Kasumi-1 (cell line): ENCODE data around the gene USP22.

Experiments used
- DNase-seq, 2 experiments: peaks; one replicate each; lab custom pipeline; 2025; lab: John Stamatoyannopoulos, UW

Gene USP22

GRCh38 chr17:21019976-21020586 lies 22.7 kb downstream of the USP22 start:
- DNase-seq, result peak in 1 of 2 experiments; percentile 13

GRCh38 chr17:21018894-21019293 lies 23.9 kb downstream of the USP22 start:
- DNase-seq, result no peak

- DNase-seq, result no peak
Observed at GRCh38 chr17:21017861-21018260, 24.9 kb downstream of the USP22 start.

GRCh38 chr17:21017256-21017655 lies 25.6 kb downstream of the USP22 start:
- no peak for DNase-seq

GRCh38 chr17:21016826-21017225 lies 26.0 kb downstream of the USP22 start:
- DNase-seq, result no peak

- no peak for DNase-seq
Observed at GRCh38 chr17:21015564-21015963, 27.2 kb downstream of the USP22 start.

GRCh38 chr17:21014498-21014897 lies 28.3 kb downstream of the USP22 start:
- DNase-seq, result no peak

- DNase-seq, result no peak
Observed at GRCh38 chr17:21013983-21014382, 28.8 kb downstream of the USP22 start.

- DNase-seq, result no peak
Observed at GRCh38 chr17:21012736-21013135, 30.1 kb downstream of the USP22 start.

- no peak for DNase-seq
Observed at GRCh38 chr17:21010705-21011596, 31.9 kb downstream of the USP22 start.

- no peak for DNase-seq
Observed at GRCh38 chr17:21008992-21009671, 33.7 kb downstream of the USP22 start.

GRCh38 chr17:21008160-21008915 lies 34.5 kb downstream of the USP22 start:
- no peak for DNase-seq

- DNase-seq, result no peak
Observed at GRCh38 chr17:21007646-21008045, 35.2 kb downstream of the USP22 start.

- no peak for DNase-seq
Observed at GRCh38 chr17:21005803-21006202, 37.0 kb downstream of the USP22 start.

- DNase-seq, result no peak
Observed at GRCh38 chr17:21005367-21005766, 37.4 kb downstream of the USP22 start.

GRCh38 chr17:21004016-21004930 lies 38.5 kb downstream of the USP22 start:
- no peak for DNase-seq

- no peak for DNase-seq
Observed at GRCh38 chr17:21003007-21003621, 39.7 kb downstream of the USP22 start.

GRCh38 chr17:21002309-21003006 lies 40.4 kb downstream of the USP22 start:
- DNase-seq, result no peak

GRCh38 chr17:21001813-21002221 lies 41.0 kb downstream of the USP22 start:
- no peak for DNase-seq
